HepG2 (cell line): Measurements from ENCODE around the gene NXPE4. TPM values are rescaled to one million over a fixed set of nuclear protein-coding genes. Genes with fewer than 3 reads are reported as not detected.

Experiments
- ATAC-seq: fragments of 200-7000 bp; cut with Tn5 transposase; 3 replicates; pipeline ENCODE4 v1.9.1; 2020; ENCODE audit warnings: mild to moderate bottlenecking, moderate library complexity
- BruUV-seq: library from RNA; stranded (reverse); fragments of 400-500 nt; replicated peaks from 2 replicates; lab custom pipeline; 2021; lab: Mats Ljungman, UMichigan
- CTCF ChIA-PET: fragments of 300-600 bp; formaldehyde crosslinking; extraction: SDS; loops from one replicate; lab custom pipeline; 2021; ENCODE audit warnings: low total read pairs, inconsistent platforms, low intra/inter-chr PET ratio; lab: Yijun Ruan, JAX
- POLR2A ChIA-PET: fragments of 350-600 bp; sonication (Branson Sonifier 250); formaldehyde crosslinking; loops from one replicate; lab custom pipeline; 2020; ENCODE audit warnings: antibody characterized with exemption, inconsistent platforms; lab: Yijun Ruan, JAX
- DNase-seq: peaks from one replicate; pipeline ENCODE4 v3.0.0-alpha.2; 2015; ENCODE audit warnings: low spot score
- FAIRE-seq: peaks from 3 replicates; lab custom pipeline; 2011; peaks lifted over from hg19 to GRCh38; lab: Jason Lieb, UNC
- H2AFZ ChIP-seq: one replicate; pipeline ENCODE4 v1.6.1; 2011; ENCODE audit warnings: low read length, inconsistent platforms
- H3K27ac ChIP-seq: fragments of 300-600 bp; 3 replicates; pipeline ENCODE4 v1.8.0; 2011; ENCODE audit warnings: mixed run types, mild to moderate bottlenecking, mixed read lengths, low read length, inconsistent platforms; ENCODE audit not compliant: insufficient read depth; ENCODE audit errors: extremely low read length
- H3K27me3 ChIP-seq, 2 experiments: fragments of 200-600 bp in 1 of 2; 2 replicates in 1 of 2; 3 replicates in 1 of 2; pipeline versions ENCODE4 v1.6.0 to v1.8.0; 2011; ENCODE audit warnings: low read length in 2 of 2, mild to moderate bottlenecking in 2 of 2, moderate library complexity in 2 of 2, inconsistent platforms in 1 of 2; ENCODE audit not compliant: insufficient read depth in 2 of 2, control insufficient read depth in 1 of 2
- H3K36me3 ChIP-seq, 2 experiments: fragments of 200-600 bp in 1 of 2; replicated peaks in 1 of 2; 2 replicates in 1 of 2; 3 replicates in 1 of 2; pipeline versions ENCODE4 v1.5.1 to v1.8.0; 2011; ENCODE audit warnings: low read length in 2 of 2, inconsistent platforms in 1 of 2; ENCODE audit not compliant: insufficient read depth in 2 of 2, control insufficient read depth in 1 of 2
- H3K4me1 ChIP-seq: 2 replicates; pipeline ENCODE4 v1.5.1; 2012; ENCODE audit warnings: low read length, inconsistent platforms; ENCODE audit not compliant: insufficient read depth
- H3K4me2 ChIP-seq: 2 replicates; pipeline ENCODE4 v1.6.0; 2011; ENCODE audit warnings: low read depth, low read length, inconsistent platforms
- H3K4me3 ChIP-seq, 3 experiments: fragments of 200-600 bp in 1 of 3; sonication (generic), shearing (Covaris generic) in 1 of 3; replicated peaks in 1 of 3; 2 replicates each; pipeline ENCODE4 v1.5.1; 2011 to 2016; ENCODE audit warnings: low read length in 3 of 3, inconsistent platforms in 2 of 3, low read depth in 2 of 3, mild to moderate bottlenecking in 2 of 3, control low read depth in 1 of 3, mixed read lengths in 1 of 3; ENCODE audit not compliant: insufficient read depth in 1 of 3
- H3K79me2 ChIP-seq: one replicate; pipeline ENCODE4 v1.6.1; 2011; ENCODE audit warnings: low read length, inconsistent platforms; ENCODE audit not compliant: insufficient read depth
- H3K9ac ChIP-seq: 2 replicates; pipeline ENCODE4 v1.6.0; 2011; ENCODE audit warnings: mild to moderate bottlenecking, low read depth, low read length, inconsistent platforms; ENCODE audit not compliant: insufficient read depth
- H3K9me3 ChIP-seq: 2 replicates; pipeline ENCODE4 v1.5.1; 2012; ENCODE audit warnings: mild to moderate bottlenecking, low read length
- H4K20me1 ChIP-seq: 2 replicates; pipeline ENCODE4 v1.6.0; 2011; ENCODE audit warnings: inconsistent platforms, mild to moderate bottlenecking, low read length, moderate library complexity; ENCODE audit not compliant: insufficient read depth
- AHDC1 ChIP-seq: sonication (generic); formaldehyde crosslinking; IDR thresholded peaks from 2 replicates; pipeline ENCODE4 v1.5.1; 2020; ENCODE audit warnings: mild to moderate bottlenecking, missing genetic modification reagents, borderline replicate concordance
- ARNT ChIP-seq: fragments of 450-650 bp; IDR thresholded peaks from 2 replicates; pipeline ENCODE4 v1.6.1; 2017
- MLX ChIP-seq: IDR thresholded peaks from 2 replicates; pipeline ENCODE4 v1.6.1; 2016
- RFX5 ChIP-seq: IDR thresholded peaks from 2 replicates; pipeline ENCODE4 v1.6.1; 2011; ENCODE audit warnings: low read depth, low read length, improper control_type of control experiment
- SOX6 ChIP-seq, 2 experiments: fragments of 450-650 bp in 1 of 2; sonication (generic) in 1 of 2; formaldehyde crosslinking in 1 of 2; IDR thresholded peaks; 2 replicates each; pipeline versions ENCODE4 v1.4.0 to v1.6.1; 2017 to 2020; ENCODE audit warnings: antibody characterized with exemption in 1 of 2, mild to moderate bottlenecking in 1 of 2, missing genetic modification reagents in 1 of 2
- ZBTB3 ChIP-seq: sonication (generic); formaldehyde crosslinking; IDR thresholded peaks from 2 replicates; pipeline ENCODE4 v1.4.0; 2020; ENCODE audit warnings: low read depth, mild to moderate bottlenecking, moderate library complexity, missing genetic modification reagents, borderline replicate concordance
- ZFP37 ChIP-seq: sonication (generic); formaldehyde crosslinking; IDR thresholded peaks from 2 replicates; pipeline ENCODE4 v1.4.0; 2020; ENCODE audit warnings: missing genetic modification reagents, borderline replicate concordance
- ZNF33B ChIP-seq: sonication (generic); formaldehyde crosslinking; IDR thresholded peaks from 2 replicates; pipeline ENCODE4 v1.5.1; 2020; ENCODE audit warnings: mild to moderate bottlenecking, missing genetic modification reagents
- ZNF574 ChIP-seq: sonication (generic); formaldehyde crosslinking; IDR thresholded peaks from 2 replicates; pipeline ENCODE4 v1.4.0; 2020; ENCODE audit warnings: missing genetic modification reagents
- WGBS: methylation state at CpG from one replicate; pipeline ENCODE4 v1.1.6; 2017; ENCODE audit warnings: low lambda C conversion rate; 5-methylcytosine and 5-hydroxymethylcytosine counted together
- in situ Hi-C: cut with HindIII; loops from 2 replicates; pipeline ENCODE4 v1.10.0; 2017; ENCODE audit warnings: low pct_unique_long_range_greater_than_20kb; ENCODE audit not compliant: extremely low pct_ligation_motif_present
- intact Hi-C: fragments of 100-400 bp; cut with micrococcal nuclease; formaldehyde crosslinking; loops from one replicate; pipeline ENCODE4 v1.10.0; 2022; ENCODE audit not compliant: unreplicated experiment
- polyA plus RNA-seq, 8 experiments: library from polyadenylated mRNA; depleted of rRNA in 3 of 8; stranded (reverse) in 7 of 8; unstranded in 1 of 8; fragments of >200 nt; fragmentation: Illumina TruSeq in 4 of 8; extraction: Trizol in 4 of 8; gene quantifications; 2 replicates each; pipeline versions ENCODE4 v1.2.1 to v1.2.3, GENCODE V29; 2011 to 2016; ENCODE audit warnings: low read depth in 4 of 8, missing spikeins in 1 of 8, mixed read lengths in 1 of 8; ENCODE audit not compliant: insufficient read depth in 1 of 8
- total RNA-seq, 5 experiments: library from RNA; depleted of rRNA; stranded (reverse); fragments of >200 nt; fragmentation: Illumina TruSeq; extraction: Trizol; gene quantifications; 2 replicates each; pipeline ENCODE4 v1.2.3, GENCODE V29; 2016; ENCODE audit warnings: low read depth in 1 of 5

Gene NXPE4
- total and polyA plus RNA-seq, 2 of the 13 experiments (the other 11 are each of a cell fraction or from before 2014, with no cell fraction given), result not detected

GRCh38 chr11:114604886-114605285, 9.3 kb upstream of the NXPE4 start:
- H3K27me3 ChIP-seq, result no peaks in the 10 kb centered on the region
- CTCF ChIA-PET, result no interaction called here
- POLR2A ChIA-PET, result no interaction called here
- no peak overlapping the region for H3K27ac ChIP-seq
- no peak overlapping the region for H3K4me3 ChIP-seq
- intact Hi-C loops (no loop called here), in situ Hi-C loops (no loop called here)
- 0% methylated on average over 4 of the region's 5 CpGs for WGBS
- DNase-seq, result no peak
- no TSS peak for BruUV-seq
- H3K36me3 ChIP-seq, result no peaks in the 10 kb centered on the region
- H3K79me2 ChIP-seq, result no peaks in the 10 kb centered on the region
- no peaks in the 10 kb centered on the region for H3K4me1 ChIP-seq
- no peak for FAIRE-seq
- H3K9ac ChIP-seq, result no peak overlapping the region
- no peak overlapping the region for H3K4me2 ChIP-seq
- no peak for ATAC-seq
- no peaks in the 10 kb centered on the region for H4K20me1 ChIP-seq
- TF ChIP-seq ZBTB3 (CRISPR knock-in tag), result no peak
- TF ChIP-seq SOX6 (IDR thresholded peaks at IDR 0.05), result no peak
- TF ChIP-seq SOX6 (CRISPR knock-in tag; IDR thresholded peaks at IDR 0.05), result no peak
- peaks cover 61% of the 10 kb centered on the region for H3K9me3 ChIP-seq
- H2AFZ ChIP-seq, result no peak overlapping the region

GRCh38 chr11:114604179-114604813, 8.7 kb upstream of the NXPE4 start:
- Histone ChIP-seq H4K20me1 (no peaks in the 10 kb centered on the region), H3K79me2 (no peaks in the 10 kb centered on the region), H3K4me3 (no peak overlapping the region), H2AFZ (no peak overlapping the region), H3K4me2 (no peak overlapping the region), H3K36me3 (no peaks in the 10 kb centered on the region), H3K9me3 (peaks cover 55% of the 10 kb centered on the region), H3K27me3 (no peaks in the 10 kb centered on the region), H3K9ac (no peak overlapping the region), H3K27ac (no peak overlapping the region), H3K4me1 (no peaks in the 10 kb centered on the region)
- intact Hi-C loops (no loop called here), in situ Hi-C loops (no loop called here)
- BruUV-seq, result no TSS peak
- DNase-seq, result no peak
- ATAC-seq, result no peak
- FAIRE-seq, result no peak
- ChIA-PET POLR2A (no interaction called here), CTCF (no interaction called here)
- WGBS, result 32% methylated on average over 13 of the region's 13 CpGs
- TF ChIP-seq ZNF33B (CRISPR knock-in tag), result no peak
- TF ChIP-seq ZFP37 (CRISPR knock-in tag), result no peak
- no peak for TF ChIP-seq ARNT
- TF ChIP-seq MLX (CRISPR knock-in tag), result no peak
- TF ChIP-seq ZNF574 (CRISPR knock-in tag), result no peak
- no peak for TF ChIP-seq AHDC1 (CRISPR knock-in tag)
- no peak for TF ChIP-seq RFX5
